Erythroblast (primary cell): ENCODE measurements around the gene RHBDD3.
A peak's percentile ranks its signal among the peaks of the same experiment; 100 is the strongest.
"Not testable (repeated sequence)": the region's sequence is repeated elsewhere in the genome, so short reads cannot be mapped to it uniquely, and the experiment has no call there.

Source experiments
- DNase-seq, 2 experiments: peaks; one replicate each; lab custom pipeline; 2025; lab: John Stamatoyannopoulos, UW
- GATA1 ChIP-seq: IDR thresholded peaks from 2 replicates; pipeline ENCODE4 v1.6.1; 2011; ENCODE audit warnings: low read depth, mild to moderate bottlenecking, control low read depth, low read length, moderate library complexity
- POLR2A ChIP-seq: IDR thresholded peaks from 2 replicates; pipeline ENCODE4 v1.6.1; 2011; ENCODE audit warnings: mild to moderate bottlenecking, low read length

Gene RHBDD3

GRCh38 chr22:29258407-29259252 lies 9.2 kb downstream of the RHBDD3 start:
- DNase-seq, result no peak
- TF ChIP-seq POLR2A, result no peak
- TF ChIP-seq GATA1, result no peak

GRCh38 chr22:29257751-29258181 lies 10.0 kb downstream of the RHBDD3 start:
- no peak for TF ChIP-seq GATA1
- no peak for TF ChIP-seq POLR2A
- no peak for DNase-seq

- DNase-seq, result no peak
- TF ChIP-seq GATA1, result no peak
- no peak for TF ChIP-seq POLR2A
Observed at GRCh38 chr22:29256606-29257325, 11.0 kb downstream of the RHBDD3 start.

DNA sequence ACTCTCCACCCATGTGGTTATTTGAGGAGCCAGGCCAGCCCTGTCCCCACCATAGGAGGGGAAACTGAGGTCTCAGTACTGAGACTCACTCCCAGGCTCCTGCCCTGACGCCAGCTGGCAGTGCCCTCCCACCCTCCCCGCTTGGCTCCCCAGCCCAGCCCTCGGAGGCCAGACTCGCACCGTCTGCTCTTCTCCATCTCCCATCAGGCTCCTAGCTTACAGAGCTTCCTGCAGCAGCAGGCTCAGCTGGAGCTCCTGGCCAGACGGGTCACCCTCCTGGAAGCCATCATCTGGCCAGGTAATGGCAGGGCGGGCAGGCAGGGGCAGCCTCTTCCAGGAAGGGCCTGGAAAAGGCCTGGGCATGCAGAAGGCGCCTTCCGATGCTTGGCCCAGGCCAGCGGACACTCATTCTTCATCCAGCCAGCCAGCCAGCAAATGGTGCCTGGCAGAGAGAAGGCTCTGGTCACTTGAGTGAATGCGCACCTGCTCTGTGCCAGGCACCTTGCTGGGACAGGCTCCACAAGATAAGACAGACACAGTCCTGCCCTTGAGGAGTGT lies 12.6 kb downstream of the RHBDD3 start:
- DNase-seq, result no peak
- no peak for TF ChIP-seq POLR2A
- no peak for TF ChIP-seq GATA1

DNA sequence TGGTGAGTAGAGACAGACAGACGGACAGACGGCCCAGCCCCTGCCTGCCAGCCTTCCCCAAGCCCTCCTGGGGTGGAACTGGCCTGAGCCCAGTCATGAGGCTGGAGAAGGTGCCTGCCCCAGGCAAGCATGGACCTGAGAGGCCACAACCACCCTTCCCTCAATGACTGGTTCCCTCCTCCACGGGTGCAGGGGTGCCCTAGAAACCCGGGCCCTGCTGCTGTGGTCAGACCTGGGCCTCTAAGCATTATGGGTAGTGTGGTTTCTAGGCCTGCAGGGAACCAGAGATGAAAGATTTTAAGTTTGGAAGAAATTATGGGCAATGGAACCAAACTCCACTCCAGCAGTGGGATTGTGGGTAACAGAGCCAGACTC lies 13.5 kb downstream of the RHBDD3 start:
- peak; percentile 15 for TF ChIP-seq POLR2A
- TF ChIP-seq GATA1, result no peak

DNA sequence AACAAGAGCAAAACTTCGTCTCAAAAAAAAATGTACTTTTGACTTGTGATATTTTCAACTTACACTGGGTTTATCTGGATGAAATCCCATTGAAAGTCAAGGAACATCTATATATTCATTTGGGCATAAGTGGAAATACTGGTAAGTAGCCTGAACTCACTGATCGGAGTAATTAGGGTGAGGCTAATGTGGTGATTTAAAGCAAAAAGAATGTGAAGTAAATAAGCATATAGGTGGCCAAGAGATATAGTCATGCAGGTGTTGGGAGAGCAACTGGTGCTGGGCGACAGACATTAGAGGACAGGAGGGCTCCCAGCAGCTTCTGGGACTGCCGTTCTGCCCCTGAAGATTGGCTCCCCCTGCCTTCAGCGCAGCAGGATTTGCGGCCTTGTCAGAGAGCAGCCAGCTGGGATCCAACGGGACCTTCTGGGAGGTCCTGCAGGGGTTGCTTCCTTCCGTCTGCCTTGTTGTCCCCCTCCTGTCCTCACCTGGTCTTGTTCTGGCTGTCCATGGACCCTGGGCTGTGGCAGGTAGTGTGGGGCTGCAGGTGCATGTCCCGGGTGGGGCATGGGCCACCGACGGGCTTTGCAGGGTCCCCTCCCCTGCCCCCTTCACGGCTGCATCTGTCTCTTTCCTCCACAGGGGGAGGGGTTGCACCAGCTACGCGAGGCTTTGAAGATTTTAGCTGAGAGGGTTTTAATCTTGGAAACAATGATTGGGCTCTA lies 14.1 kb downstream of the RHBDD3 start:
- no peak for DNase-seq
- TF ChIP-seq POLR2A (no peak), GATA1 (no peak)

More for the DNA sequence above, 13.5 kb downstream of the RHBDD3 start:
- no peak for DNase-seq

DNA sequence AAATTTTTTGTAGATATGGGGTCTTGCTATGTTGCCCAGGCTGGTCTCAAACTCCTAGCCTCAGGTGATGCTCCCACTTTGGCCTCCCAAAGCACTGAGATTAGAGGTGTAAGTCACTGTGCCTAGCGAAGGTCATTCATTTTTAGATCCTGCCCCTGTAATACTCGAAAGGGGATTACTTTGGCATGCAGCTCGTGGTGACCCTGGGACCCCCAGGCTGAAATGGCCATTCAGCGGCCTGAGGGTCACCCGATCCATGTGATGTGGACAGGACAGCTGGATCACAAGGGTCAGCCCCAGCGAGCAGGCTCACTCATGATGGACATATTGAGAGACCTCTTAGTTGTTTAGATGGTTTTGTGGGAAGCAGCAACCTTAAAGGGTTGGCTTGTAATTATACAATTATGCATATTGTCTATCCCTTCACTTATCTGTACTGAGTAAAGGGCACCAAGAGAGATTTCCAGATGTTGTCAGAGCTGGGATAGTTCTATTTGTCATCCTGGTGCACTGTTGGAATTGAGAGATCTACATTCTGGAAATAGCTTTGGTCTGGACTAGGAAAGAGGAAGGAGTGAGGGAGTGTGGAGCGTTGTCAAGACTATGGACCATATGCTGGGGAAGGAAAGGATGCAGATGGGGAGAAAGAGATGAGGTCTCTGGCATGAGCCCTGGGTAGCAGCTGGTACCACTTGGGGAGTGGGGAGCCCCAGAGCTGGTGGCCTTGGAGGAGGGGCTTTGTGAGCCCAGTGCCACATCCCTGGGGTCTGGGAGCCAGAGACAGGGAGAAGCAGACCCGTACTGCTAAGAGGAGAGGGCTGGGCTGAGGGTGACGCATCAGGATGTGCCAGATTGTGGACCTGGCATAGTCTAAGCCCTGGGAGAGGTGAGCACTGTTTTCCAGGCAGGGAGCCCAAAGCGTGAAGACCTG lies 15.5 kb downstream of the RHBDD3 start:
- no peak for DNase-seq
- TF ChIP-seq POLR2A (no peak), GATA1 (no peak)

DNA sequence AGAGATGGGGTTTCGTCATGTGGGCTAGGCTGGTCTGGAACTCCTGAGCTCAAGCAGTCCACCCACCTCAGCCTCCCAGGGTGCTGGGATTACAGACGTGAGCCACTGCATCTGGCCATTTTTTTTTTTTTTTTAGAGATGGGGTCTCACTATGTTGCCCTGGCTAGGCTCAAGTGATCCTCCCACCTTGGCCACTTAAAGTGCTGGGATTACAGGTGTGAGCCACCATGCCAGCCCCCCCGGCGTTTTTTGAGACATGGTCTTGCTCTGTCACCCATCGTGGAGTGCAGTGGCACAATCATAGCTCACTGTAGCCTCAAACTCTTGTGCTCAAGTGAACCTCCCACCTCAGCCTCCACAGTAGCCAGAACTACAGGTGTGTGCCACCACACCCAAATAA lies 16.5 kb downstream of the RHBDD3 start:
- DNase-seq, result no peak
- TF ChIP-seq POLR2A (no peak), GATA1 (no peak)

DNA sequence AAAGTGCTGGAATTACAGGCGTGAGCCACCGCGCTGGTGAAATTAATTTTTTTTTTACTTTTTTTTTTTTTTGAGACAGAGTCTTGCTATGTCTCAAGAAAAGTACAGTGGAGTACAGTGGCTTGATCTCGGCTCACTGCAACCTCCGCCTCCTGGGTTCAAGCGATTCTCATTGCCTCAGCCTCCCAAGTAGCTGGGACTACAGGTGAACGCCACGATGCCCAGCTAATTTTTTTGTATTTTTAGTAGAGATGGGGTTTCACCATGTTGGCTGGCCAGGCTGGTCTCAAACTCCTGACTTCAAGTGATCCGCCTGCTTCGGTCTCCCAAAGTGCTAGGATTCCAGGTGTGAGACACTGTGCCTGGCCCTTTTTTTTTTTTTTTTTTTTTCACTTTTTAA lies 19.9 kb downstream of the RHBDD3 start:
- DNase-seq, result not testable (repeated sequence)

- TF ChIP-seq POLR2A (no peak), GATA1 (no peak)
- peak; percentile 78 to 87 for DNase-seq
Observed at GRCh38 chr22:29245626-29246385, 22.0 kb downstream of the RHBDD3 start.

DNA sequence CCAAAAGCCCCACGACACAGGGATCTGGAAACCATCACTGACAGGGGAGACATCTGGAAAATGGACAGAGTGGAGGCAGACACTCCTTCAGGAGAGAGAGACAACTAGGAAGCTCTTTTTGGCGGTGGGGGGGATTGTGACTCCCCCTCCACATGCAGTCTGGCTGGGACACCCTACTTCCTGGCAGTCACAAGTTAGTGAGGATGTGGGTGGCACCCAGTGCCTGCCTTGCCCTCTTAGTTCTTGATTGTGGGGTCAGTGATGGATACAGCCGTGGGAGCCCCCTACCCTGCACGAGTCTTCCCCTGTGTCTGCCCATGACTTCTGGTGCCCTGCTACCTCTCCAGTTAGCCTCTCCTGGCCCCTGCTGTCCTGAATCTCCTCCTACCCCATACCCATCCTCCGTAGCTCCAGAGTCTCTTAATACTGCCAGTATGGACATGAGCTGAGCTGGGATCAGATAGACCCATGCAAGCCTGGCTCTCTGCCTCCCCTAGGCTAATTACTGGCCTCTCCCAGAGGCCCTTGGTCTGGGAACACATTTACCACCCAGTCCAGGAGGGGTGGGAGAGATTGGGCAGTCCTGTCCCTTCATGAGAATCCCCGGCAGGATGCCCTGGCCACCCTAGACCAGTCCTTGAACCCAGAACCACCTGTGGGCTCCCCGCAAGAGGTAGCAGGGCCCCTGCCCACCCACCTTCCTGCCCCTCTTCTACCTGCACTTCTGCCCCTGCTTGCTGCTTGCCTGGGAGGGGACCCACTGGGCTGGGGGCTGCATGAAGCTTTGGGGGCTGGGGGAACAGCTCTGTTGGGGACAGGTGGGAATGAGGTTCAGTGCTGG lies 22.8 kb downstream of the RHBDD3 start:
- DNase-seq, result no peak
- no peak for TF ChIP-seq POLR2A
- TF ChIP-seq GATA1, result no peak
